WTC11 (cell line): ENCODE measurements around the gene APOBEC3H. TPM values are rescaled to one million over a fixed set of nuclear protein-coding genes. Genes with fewer than 3 reads are reported as not detected.

Experiments used
- ATAC-seq: fragments of 200-7000 bp; cut with Tn5 transposase; 2 replicates; pipeline ENCODE4 v1.10.0; 2021; ENCODE audit warnings: mild to moderate bottlenecking, moderate library complexity
- CTCF ChIA-PET: fragments of 300-600 bp; sonication (Branson Sonifier 250); formaldehyde crosslinking; loops from one replicate; lab custom pipeline; 2021; ENCODE audit warnings: antibody characterized with exemption; lab: Charles Lee
- POLR2A ChIA-PET: fragments of 350-600 bp; sonication (Branson Sonifier 250); formaldehyde crosslinking; loops from one replicate; lab custom pipeline; 2021; ENCODE audit warnings: antibody characterized with exemption; lab: Charles Lee
- DNase-seq: peaks from one replicate; pipeline ENCODE4 v3.0.0; 2021; ENCODE audit warnings: low spot score
- H3K27ac Mint-ChIP-seq: 2 replicates; pipeline ENCODE4 v1.8.0; 2021; ENCODE audit warnings: mixed read lengths
- H3K27me3 Mint-ChIP-seq: 2 replicates; pipeline ENCODE4 v1.8.0; 2021; ENCODE audit warnings: low read depth, mild to moderate bottlenecking, moderate library complexity, mixed read lengths
- H3K36me3 Mint-ChIP-seq: 2 replicates; pipeline ENCODE4 v1.8.0; 2021; ENCODE audit warnings: mixed read lengths
- H3K4me1 Mint-ChIP-seq: 2 replicates; pipeline ENCODE4 v1.8.0; 2022; ENCODE audit warnings: mixed read lengths
- H3K4me3 Mint-ChIP-seq: 2 replicates; pipeline ENCODE4 v1.8.0; 2021; ENCODE audit warnings: mild to moderate bottlenecking, moderate library complexity, mixed read lengths
- H3K9me3 Mint-ChIP-seq: 2 replicates; pipeline ENCODE4 v1.8.0; 2021; ENCODE audit warnings: mixed read lengths
- CREM ChIP-seq: sonication (generic); formaldehyde crosslinking; IDR thresholded peaks from 2 replicates; pipeline ENCODE4 v1.8.1; 2022; ENCODE audit warnings: mild to moderate bottlenecking, missing genetic modification reagents, moderate library complexity
- E2F4 ChIP-seq: sonication (generic); formaldehyde crosslinking; IDR thresholded peaks from 2 replicates; pipeline ENCODE4 v1.8.1; 2022; ENCODE audit warnings: low read depth, mild to moderate bottlenecking, moderate library complexity, missing genetic modification reagents, borderline replicate concordance
- IRF2 ChIP-seq: sonication (generic); formaldehyde crosslinking; IDR thresholded peaks from 2 replicates; pipeline ENCODE4 v1.8.0; 2022; ENCODE audit warnings: low read depth, missing genetic modification reagents, borderline replicate concordance
- JUN ChIP-seq: sonication (generic); formaldehyde crosslinking; IDR thresholded peaks from 2 replicates; pipeline ENCODE4 v1.8.0; 2023; ENCODE audit warnings: mild to moderate bottlenecking, missing genetic modification reagents
- NFATC4 ChIP-seq: fragments of 250-450 bp; sonication (Bioruptor Pico); IDR thresholded peaks from 2 replicates; pipeline ENCODE4 v1.9.0; 2021; ENCODE audit warnings: mild to moderate bottlenecking
- NFE2L1 ChIP-seq: sonication (generic); formaldehyde crosslinking; IDR thresholded peaks from 2 replicates; pipeline ENCODE4 v1.8.1; 2023; ENCODE audit warnings: missing genetic modification reagents
- NR2C2 ChIP-seq: sonication (generic); formaldehyde crosslinking; IDR thresholded peaks from 2 replicates; pipeline ENCODE4 v1.8.0; 2022; ENCODE audit warnings: mild to moderate bottlenecking, missing genetic modification reagents
- STAT6 ChIP-seq: sonication (generic); formaldehyde crosslinking; conservative IDR thresholded peaks from 2 replicates; pipeline ENCODE4 v1.8.1; 2023; ENCODE audit warnings: mild to moderate bottlenecking, low read depth, missing genetic modification reagents, moderate library complexity
- ZNF138 ChIP-seq: sonication (generic); formaldehyde crosslinking; conservative IDR thresholded peaks from 2 replicates; pipeline ENCODE4 v1.8.1; 2022; ENCODE audit warnings: mild to moderate bottlenecking, moderate library complexity, missing genetic modification reagents
- ZNF219 ChIP-seq: sonication (generic); formaldehyde crosslinking; IDR thresholded peaks from 2 replicates; pipeline ENCODE4 v1.8.0; 2023; ENCODE audit warnings: missing genetic modification reagents, mild to moderate bottlenecking, borderline replicate concordance
- total RNA-seq: library from RNA; stranded (reverse); gene quantifications from 3 replicates; pipeline ENCODE4 v1.2.3, GENCODE V29; 2021
- TF ChIP-seq, protein P1 (sequence below): fragments of 250-450 bp; sonication (Bioruptor Pico); IDR thresholded peaks from 2 replicates; pipeline ENCODE4 v1.9.0; 2021; ENCODE audit warnings: moderate library complexity, mild to moderate bottlenecking, inconsistent platforms, borderline replicate concordance
- TF ChIP-seq, protein P2 (sequence below): sonication (generic); formaldehyde crosslinking; IDR thresholded peaks from 2 replicates; pipeline ENCODE4 v1.8.1; 2023; ENCODE audit warnings: mild to moderate bottlenecking, missing genetic modification reagents, moderate library complexity
- TF ChIP-seq, protein P3 (sequence below): fragments of 200-600 bp; IDR thresholded peaks from 2 replicates; pipeline ENCODE4 v1.8.0; 2022; ENCODE audit warnings: antibody characterized with exemption

APOBEC3H gene
- total RNA-seq, 1 experiment from 2014 or later = 0.42 TPM

GRCh38 chr22:39115977-39116621 lies 19.1 kb downstream of the APOBEC3H start:
- Mint-ChIP-seq H3K9me3 (no peaks in the 10 kb centered on the region), H3K27me3 (peaks cover 49% of the 10 kb centered on the region), H3K4me3 (no peak overlapping the region), H3K27ac (no peak overlapping the region), H3K4me1 (peaks cover 41% of the 10 kb centered on the region), H3K36me3 (no peaks in the 10 kb centered on the region)
- TF ChIP-seq NFATC4 (CRISPR knock-in tag) (no peak), STAT6 (CRISPR knock-in tag) (no peak), ZNF219 (CRISPR knock-in tag) (no peak), CREM (CRISPR knock-in tag) (no peak)
- TF ChIP-seq, protein P1, sequence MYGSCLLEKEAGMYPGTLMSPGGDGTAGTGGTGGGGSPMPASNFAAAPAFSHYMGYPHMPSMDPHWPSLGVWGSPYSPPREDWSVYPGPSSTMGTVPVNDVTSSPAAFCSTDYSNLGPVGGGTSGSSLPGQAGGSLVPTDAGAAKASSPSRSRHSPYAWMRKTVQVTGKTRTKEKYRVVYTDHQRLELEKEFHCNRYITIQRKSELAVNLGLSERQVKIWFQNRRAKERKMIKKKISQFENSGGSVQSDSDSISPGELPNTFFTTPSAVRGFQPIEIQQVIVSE (CRISPR knock-in tag) = no peak
- CTCF ChIA-PET = interaction anchor here (1.5 to 2.3 kb wide), 2 partner anchors 19 to 189 kb away, joined by 3 to 6 read pairs; no protein-coding TSS in a partner anchor
- POLR2A ChIA-PET = no interaction called here
- DNase-seq = no peak
- ATAC-seq = no peak

DNA sequence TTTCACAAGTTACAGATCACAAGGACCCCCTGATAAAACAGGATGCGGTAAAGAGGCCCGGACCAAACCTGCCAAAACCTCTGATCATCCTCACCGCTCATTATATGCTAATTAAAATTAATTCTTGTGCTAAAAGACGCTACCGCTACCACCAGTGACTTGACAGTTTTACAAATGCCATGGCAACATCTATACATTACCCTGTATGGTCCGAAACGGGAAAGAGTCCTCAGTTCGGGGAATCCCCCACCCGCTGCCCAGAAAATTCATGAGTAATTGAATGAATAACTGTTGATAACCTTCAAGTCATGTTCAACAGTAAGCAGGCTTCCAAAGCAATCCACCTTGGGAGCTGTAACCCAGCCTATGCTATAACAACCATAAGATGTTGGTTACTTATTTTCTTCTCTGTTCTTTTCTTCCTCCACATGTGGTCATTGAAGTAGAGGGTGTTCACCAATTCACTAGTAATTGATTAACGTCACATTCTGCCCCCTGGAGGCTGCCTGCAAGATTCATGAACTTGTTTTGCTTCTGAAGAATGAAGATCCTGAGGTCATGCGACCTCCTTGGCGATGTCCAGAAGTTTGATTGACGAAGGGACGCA lies 20.6 kb downstream of the APOBEC3H start:
- Mint-ChIP-seq H3K4me3 (no peak overlapping the region), H3K27ac (no peak overlapping the region), H3K4me1 (peaks cover 34% of the 10 kb centered on the region), H3K36me3 (no peaks in the 10 kb centered on the region), H3K9me3 (no peaks in the 10 kb centered on the region), H3K27me3 (peaks cover 45% of the 10 kb centered on the region)
- ChIA-PET CTCF (interaction anchor here (1.5 kb wide), 1 partner anchor 18 kb away, joined by 3 read pairs; no protein-coding TSS in a partner anchor), POLR2A (no interaction called here)
- peak; percentile 32; the same call in 1 of the 2 replicates for ATAC-seq
- peak; percentile 67 for DNase-seq
- TF ChIP-seq ZNF138 (no peak), JUN (CRISPR knock-in tag) (no peak)

- Mint-ChIP-seq H3K36me3 (no peaks in the 10 kb centered on the region), H3K9me3 (no peaks in the 10 kb centered on the region), H3K27ac (no peak overlapping the region), H3K4me3 (no peak overlapping the region), H3K4me1 (peaks cover 15% of the 10 kb centered on the region), H3K27me3 (peaks cover 21% of the 10 kb centered on the region)
- no peak for ATAC-seq
- ChIA-PET POLR2A (no interaction called here), CTCF (interaction anchor here (1.1 to 1.4 kb wide), 4 partner anchors 10 to 118 kb away, joined by 4 to 8 read pairs (median 7); no protein-coding TSS in a partner anchor)
- DNase-seq = no peak
- TF ChIP-seq NR2C2 (CRISPR knock-in tag) (no peak), IRF2 (CRISPR knock-in tag) (no peak), JUN (CRISPR knock-in tag) (no peak), NFE2L1 (no peak), E2F4 (CRISPR knock-in tag) (no peak)
- TF ChIP-seq, protein P2, sequence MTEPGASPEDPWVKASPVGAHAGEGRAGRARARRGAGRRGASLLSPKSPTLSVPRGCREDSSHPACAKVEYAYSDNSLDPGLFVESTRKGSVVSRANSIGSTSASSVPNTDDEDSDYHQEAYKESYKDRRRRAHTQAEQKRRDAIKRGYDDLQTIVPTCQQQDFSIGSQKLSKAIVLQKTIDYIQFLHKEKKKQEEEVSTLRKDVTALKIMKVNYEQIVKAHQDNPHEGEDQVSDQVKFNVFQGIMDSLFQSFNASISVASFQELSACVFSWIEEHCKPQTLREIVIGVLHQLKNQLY = no peak
- TF ChIP-seq, protein P3, sequence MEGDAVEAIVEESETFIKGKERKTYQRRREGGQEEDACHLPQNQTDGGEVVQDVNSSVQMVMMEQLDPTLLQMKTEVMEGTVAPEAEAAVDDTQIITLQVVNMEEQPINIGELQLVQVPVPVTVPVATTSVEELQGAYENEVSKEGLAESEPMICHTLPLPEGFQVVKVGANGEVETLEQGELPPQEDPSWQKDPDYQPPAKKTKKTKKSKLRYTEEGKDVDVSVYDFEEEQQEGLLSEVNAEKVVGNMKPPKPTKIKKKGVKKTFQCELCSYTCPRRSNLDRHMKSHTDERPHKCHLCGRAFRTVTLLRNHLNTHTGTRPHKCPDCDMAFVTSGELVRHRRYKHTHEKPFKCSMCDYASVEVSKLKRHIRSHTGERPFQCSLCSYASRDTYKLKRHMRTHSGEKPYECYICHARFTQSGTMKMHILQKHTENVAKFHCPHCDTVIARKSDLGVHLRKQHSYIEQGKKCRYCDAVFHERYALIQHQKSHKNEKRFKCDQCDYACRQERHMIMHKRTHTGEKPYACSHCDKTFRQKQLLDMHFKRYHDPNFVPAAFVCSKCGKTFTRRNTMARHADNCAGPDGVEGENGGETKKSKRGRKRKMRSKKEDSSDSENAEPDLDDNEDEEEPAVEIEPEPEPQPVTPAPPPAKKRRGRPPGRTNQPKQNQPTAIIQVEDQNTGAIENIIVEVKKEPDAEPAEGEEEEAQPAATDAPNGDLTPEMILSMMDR = no peak
- TF ChIP-seq, protein P1 (CRISPR knock-in tag) = no peak
These were observed 23.9 kb downstream of the APOBEC3H start for GRCh38 chr22:39120983-39121382.
